Trophoblast cell (in vitro differentiated cells and primary cell): ENCODE results near the gene IRAK3.
A peak's percentile ranks its signal among the peaks of the same experiment; 100 is the strongest.

Experiments used
- DNase-seq, 2 donors: peaks; one replicate each; pipeline ENCODE4 v3.0.0-alpha.2; 2016
- H2AFZ ChIP-seq: 2 replicates; pipeline ENCODE4 v1.6.1; 2013; ENCODE audit warnings: low read length, moderate library complexity, mild to moderate bottlenecking; ENCODE audit not compliant: insufficient read depth, poor library complexity
- H2AK5ac ChIP-seq: 2 replicates; pipeline ENCODE4 v1.6.1; 2013; ENCODE audit warnings: mild to moderate bottlenecking, low read length
- H2BK120ac ChIP-seq: 2 replicates; pipeline ENCODE4 v1.6.1; 2013; ENCODE audit warnings: low read length, mild to moderate bottlenecking, moderate library complexity; ENCODE audit not compliant: insufficient read depth, poor library complexity
- H2BK12ac ChIP-seq: 2 replicates; pipeline ENCODE4 v1.6.1; 2013; ENCODE audit warnings: mild to moderate bottlenecking, low read length, moderate library complexity
- H2BK5ac ChIP-seq: 2 replicates; pipeline ENCODE4 v1.6.1; 2013; ENCODE audit warnings: low read length, low read depth, moderate library complexity, mild to moderate bottlenecking; ENCODE audit not compliant: poor library complexity
- H3K14ac ChIP-seq: 2 replicates; pipeline ENCODE4 v1.6.1; 2013; ENCODE audit warnings: mild to moderate bottlenecking, low read length
- H3K18ac ChIP-seq: 2 replicates; pipeline ENCODE4 v1.6.1; 2013; ENCODE audit warnings: mild to moderate bottlenecking, low read length
- H3K23ac ChIP-seq: 2 replicates; pipeline ENCODE4 v1.6.1; 2013; ENCODE audit warnings: low read length
- H3K27ac ChIP-seq: 2 replicates; pipeline ENCODE4 v1.5.1; 2013; ENCODE audit warnings: low read depth, mild to moderate bottlenecking, inconsistent platforms, low read length, moderate library complexity
- H3K27me3 ChIP-seq: 2 replicates; pipeline ENCODE4 v1.6.1; 2013; ENCODE audit warnings: inconsistent platforms, mild to moderate bottlenecking, low read length, moderate library complexity; ENCODE audit not compliant: insufficient read depth
- H3K36me3 ChIP-seq, 2 experiments: 1 replicate in 1 of 2; 2 replicates in 1 of 2; pipeline ENCODE4 v1.6.1; 2013; ENCODE audit warnings: low read length in 2 of 2, mild to moderate bottlenecking in 2 of 2, moderate library complexity in 1 of 2; ENCODE audit not compliant: insufficient read depth in 2 of 2, control insufficient read depth in 1 of 2
- H3K4ac ChIP-seq: 2 replicates; pipeline ENCODE4 v1.6.1; 2013; ENCODE audit warnings: low read depth, mild to moderate bottlenecking, low read length, moderate library complexity
- H3K4me1 ChIP-seq, 2 experiments: 1 replicate in 1 of 2; 2 replicates in 1 of 2; pipeline ENCODE4 v1.6.1; 2013; ENCODE audit warnings: low read length in 2 of 2, mild to moderate bottlenecking in 2 of 2, moderate library complexity in 1 of 2; ENCODE audit not compliant: insufficient read depth in 2 of 2, control insufficient read depth in 1 of 2
- H3K4me2 ChIP-seq: 2 replicates; pipeline ENCODE4 v1.6.1; 2013; ENCODE audit warnings: inconsistent platforms, mild to moderate bottlenecking, low read length, moderate library complexity
- H3K4me3 ChIP-seq: 2 replicates; pipeline ENCODE4 v1.5.1; 2013; ENCODE audit warnings: mild to moderate bottlenecking, low read depth, low read length, inconsistent platforms
- H3K79me1 ChIP-seq: one replicate; pipeline ENCODE4 v1.6.1; 2013; ENCODE audit warnings: low read length
- H3K79me2 ChIP-seq: 2 replicates; pipeline ENCODE4 v1.6.1; 2013; ENCODE audit warnings: low read length, mild to moderate bottlenecking; ENCODE audit not compliant: control insufficient read depth, insufficient read depth, poor library complexity
- H3K9ac ChIP-seq: 2 replicates; pipeline ENCODE4 v1.6.1; 2013; ENCODE audit warnings: mild to moderate bottlenecking, low read length
- H3K9me3 ChIP-seq: 2 replicates; pipeline ENCODE4 v1.6.1; 2013; ENCODE audit warnings: low read depth, mild to moderate bottlenecking, control low read depth, inconsistent platforms, low read length; ENCODE audit not compliant: insufficient read depth
- H4K12ac ChIP-seq: 2 replicates; pipeline ENCODE4 v1.6.1; 2013; ENCODE audit warnings: low read depth, mild to moderate bottlenecking, low read length, moderate library complexity
- H4K8ac ChIP-seq: 2 replicates; pipeline ENCODE4 v1.6.1; 2013; ENCODE audit warnings: low read depth, mild to moderate bottlenecking, low read length, moderate library complexity
- H4K91ac ChIP-seq: one replicate; pipeline ENCODE4 v1.6.1; 2013; ENCODE audit warnings: low read depth, mild to moderate bottlenecking, low read length, moderate library complexity
- WGBS: extraction: QIAGEN DNeasy Blood & Tissue Kit; methylation state at CpG from one replicate; pipeline ENCODE4 v1.1.7; 2013; ENCODE audit warnings: missing lambda C conversion rate; ENCODE audit not compliant: insufficient read length, insufficient coverage; ENCODE audit errors: extremely low coverage; 5-methylcytosine and 5-hydroxymethylcytosine counted together

Gene IRAK3

DNA sequence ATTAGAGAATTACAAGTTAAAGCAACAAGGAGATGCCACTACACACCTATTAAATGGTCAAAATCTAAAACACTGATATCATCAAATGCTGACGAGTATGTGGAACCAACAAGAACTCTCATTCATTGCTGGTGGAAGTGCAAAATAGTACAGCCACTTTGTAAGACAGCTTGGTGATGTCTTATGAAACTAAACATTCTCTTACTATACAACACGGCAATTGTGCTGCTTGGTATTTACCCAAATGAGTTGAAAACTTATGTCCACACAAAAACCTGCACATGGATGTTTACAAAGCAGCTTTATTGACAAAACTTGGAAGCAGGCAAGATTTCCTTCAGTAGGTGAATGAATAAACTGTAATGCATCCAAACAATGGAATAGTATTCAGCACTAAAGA is 22.5 kb upstream of the IRAK3 start:
- no CpG with 5 or more reads among the region's 2 CpGs for WGBS
- Histone ChIP-seq H2AFZ (no peak overlapping the region), H4K12ac (no peak overlapping the region), H3K23ac (no peak overlapping the region), H3K36me3 (peaks cover 0 to 4% of the 10 kb centered on the region in 2 experiments), H2BK120ac (no peak overlapping the region), H4K91ac (no peak overlapping the region), H3K4me3 (no peak overlapping the region), H3K9me3 (no peaks in the 10 kb centered on the region), H3K18ac (no peak overlapping the region), H2BK5ac (no peak overlapping the region), H3K14ac (no peak overlapping the region), H3K4me1 (no peaks in the 10 kb centered on the region), H3K79me1 (peaks cover 7% of the 10 kb centered on the region), H2AK5ac (no peak overlapping the region), H3K4me2 (no peak overlapping the region), H3K27ac (no peak overlapping the region), H3K79me2 (peaks cover 2% of the 10 kb centered on the region), H4K8ac (no peak overlapping the region), H3K9ac (no peak overlapping the region), H2BK12ac (no peak overlapping the region), H3K27me3 (no peaks in the 10 kb centered on the region), H3K4ac (no peak overlapping the region)
- no peak for DNase-seq

DNA sequence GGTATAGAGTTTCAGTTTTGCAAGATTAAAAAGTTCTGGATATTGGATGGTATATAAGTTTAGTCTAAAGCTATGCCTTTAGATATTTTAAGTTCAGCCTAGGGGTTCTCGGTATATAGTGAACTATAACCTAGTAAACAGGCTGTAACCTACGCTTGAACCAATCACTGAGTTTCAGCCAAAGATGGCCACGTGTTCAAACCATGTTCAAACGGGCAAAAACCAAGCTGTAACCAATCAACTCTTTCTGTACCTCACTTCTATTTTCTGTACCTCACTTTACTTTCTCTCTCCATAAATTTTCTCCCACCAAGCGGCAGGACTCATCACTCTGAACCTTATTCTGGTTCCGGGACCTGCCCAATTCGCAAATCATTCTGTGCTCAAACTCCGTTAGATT is 20.6 kb upstream of the IRAK3 start:
- peaks cover 7% of the 10 kb centered on the region for H3K79me1 ChIP-seq
- no peak overlapping the region for H2BK12ac ChIP-seq
- H3K27ac ChIP-seq, result no peak overlapping the region
- H4K12ac ChIP-seq, result no peak overlapping the region
- no peak overlapping the region for H2AK5ac ChIP-seq
- no peak overlapping the region for H3K14ac ChIP-seq
- H3K9ac ChIP-seq, result no peak overlapping the region
- no peak overlapping the region for H4K8ac ChIP-seq
- H3K4me3 ChIP-seq, result no peak overlapping the region
- H3K4me2 ChIP-seq, result peak overlapping the region; percentile 29
- no peaks in the 10 kb centered on the region for H3K9me3 ChIP-seq
- no peak overlapping the region for H4K91ac ChIP-seq
- no peak overlapping the region for H3K18ac ChIP-seq
- H3K36me3 ChIP-seq, result peaks cover 0 to 4% of the 10 kb centered on the region in 2 experiments
- no peaks in the 10 kb centered on the region for H3K4me1 ChIP-seq
- H2AFZ ChIP-seq, result no peak overlapping the region
- H3K4ac ChIP-seq, result no peak overlapping the region
- peaks cover 2% of the 10 kb centered on the region for H3K79me2 ChIP-seq
- DNase-seq, result no peak
- no peak overlapping the region for H2BK120ac ChIP-seq
- no peaks in the 10 kb centered on the region for H3K27me3 ChIP-seq
- no CpG with 5 or more reads among the region's 8 CpGs for WGBS
- H3K23ac ChIP-seq, result no peak overlapping the region
- no peak overlapping the region for H2BK5ac ChIP-seq

DNA sequence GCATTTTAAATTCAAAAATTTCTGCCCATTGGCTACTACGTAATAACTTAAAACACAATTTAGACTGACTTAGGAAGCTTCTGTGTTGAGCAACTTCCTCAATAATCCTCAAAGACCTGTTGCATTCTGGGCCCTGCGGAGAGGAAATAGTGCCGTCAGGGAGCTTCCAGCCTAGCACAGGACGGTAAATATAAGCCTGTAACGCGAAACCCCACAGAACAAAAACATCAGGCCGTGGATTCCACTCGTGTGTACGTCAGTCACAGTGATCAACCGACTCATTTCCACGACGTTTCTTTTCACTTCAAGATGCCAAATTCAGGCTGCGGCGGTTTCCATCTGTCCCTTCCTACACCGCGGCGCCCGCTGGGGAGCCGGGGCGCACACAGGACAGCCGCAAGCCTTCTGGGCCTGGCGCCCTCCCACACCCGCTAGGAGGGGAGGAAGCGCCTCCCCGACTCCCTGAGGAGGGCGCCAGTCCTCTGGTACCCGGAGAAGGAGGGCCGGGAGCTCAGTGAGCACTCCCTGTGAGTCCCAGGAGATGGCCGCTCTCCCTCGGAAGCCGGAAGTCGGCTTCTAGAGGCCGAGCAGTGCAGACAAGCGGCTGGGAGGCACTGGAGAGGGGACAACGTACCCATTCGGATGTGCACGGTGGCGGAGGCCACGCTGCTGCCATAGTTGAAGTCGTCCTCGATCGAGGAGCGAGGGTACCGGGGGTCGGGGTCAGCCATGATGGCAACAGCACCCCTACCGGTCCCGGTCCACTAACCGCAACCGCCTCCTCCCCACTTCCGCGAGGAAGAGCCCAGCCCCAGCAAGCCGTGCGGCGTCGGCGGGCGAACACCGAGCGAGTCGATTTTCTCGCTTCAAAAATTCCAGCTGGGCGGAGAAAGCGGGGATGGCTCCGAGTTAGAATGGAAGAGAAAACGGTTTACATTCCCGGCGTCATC is 19.5 kb upstream of the IRAK3 start, which contains the start of gene TMBIM4:
TSS of gene TMBIM4 (minus strand) at position 776 of the 950 bp plus-strand sequence. CDS start at position 731, 45 bp downstream.
- Histone ChIP-seq H3K18ac (peak within 1 kb of the TSS; percentile 93), H3K9ac (peak within 1 kb of the TSS; percentile 80), H4K8ac (peak within 1 kb of the TSS; percentile 94), H3K79me1 (peaks cover 7% of the 10 kb centered on the region), H3K4ac (peak within 1 kb of the TSS; percentile 57), H3K27ac (peak within 1 kb of the TSS; percentile 96), H3K23ac (no peak within 1 kb of the TSS), H2AFZ (peak within 1 kb of the TSS; percentile 92), H3K27me3 (no peaks in the 10 kb centered on the region), H3K4me2 (peak within 1 kb of the TSS; percentile 61), H3K14ac (peak within 1 kb of the TSS; percentile 81), H4K12ac (peak within 1 kb of the TSS; percentile 86), H3K4me1 (no peaks in the 10 kb centered on the region), H3K9me3 (peaks cover 3% of the 10 kb centered on the region), H3K4me3 (peak within 1 kb of the TSS; percentile 86), H2AK5ac (no peak within 1 kb of the TSS), H2BK12ac (no peak within 1 kb of the TSS), H4K91ac (peak within 1 kb of the TSS; percentile 87), H2BK5ac (peak within 1 kb of the TSS; percentile 81), H2BK120ac (peak within 1 kb of the TSS; percentile 76), H3K79me2 (peaks cover 2% of the 10 kb centered on the region), H3K36me3 (peaks cover 0 to 4% of the 10 kb centered on the region in 2 experiments)
- WGBS, result no CpG with 5 or more reads among the region's 67 CpGs
- peak; percentile 82 to 91 for DNase-seq

DNA sequence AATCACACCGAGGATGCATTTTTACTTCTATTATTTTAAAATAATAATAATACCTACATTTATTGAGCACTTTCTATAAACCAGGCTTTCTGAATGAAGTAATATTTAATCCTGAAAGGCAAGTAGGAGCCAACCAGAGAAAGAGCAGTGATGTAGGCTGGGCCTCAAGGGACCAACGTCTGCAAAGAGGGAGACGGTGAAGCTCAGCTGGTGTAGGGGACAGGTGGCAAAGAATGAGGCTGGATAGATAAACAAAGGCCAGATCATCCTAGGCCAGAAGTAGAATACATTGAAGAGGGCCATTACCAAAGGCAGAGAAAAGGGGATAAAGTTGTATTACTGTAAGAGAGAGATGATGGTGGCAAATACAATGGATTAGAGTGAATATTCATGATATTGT is 18.4 kb upstream of the IRAK3 start:
- H3K4me1 ChIP-seq, result no peaks in the 10 kb centered on the region
- peaks cover 5% of the 10 kb centered on the region for H3K9me3 ChIP-seq
- no peaks in the 10 kb centered on the region for H3K27me3 ChIP-seq
- H3K9ac ChIP-seq, result no peak overlapping the region
- H4K8ac ChIP-seq, result no peak overlapping the region
- no peak overlapping the region for H2BK120ac ChIP-seq
- peaks cover 2% of the 10 kb centered on the region for H3K79me2 ChIP-seq
- H3K14ac ChIP-seq, result no peak overlapping the region
- DNase-seq, result no peak
- no peak overlapping the region for H3K27ac ChIP-seq
- H4K12ac ChIP-seq, result no peak overlapping the region
- H3K36me3 ChIP-seq, result peaks cover 0 to 3% of the 10 kb centered on the region in 2 experiments
- H3K23ac ChIP-seq, result no peak overlapping the region
- 100% methylated on average over 1 of the region's 3 CpGs for WGBS
- H2BK12ac ChIP-seq, result no peak overlapping the region
- no peak overlapping the region for H3K4me2 ChIP-seq
- no peak overlapping the region for H3K18ac ChIP-seq
- no peak overlapping the region for H2AK5ac ChIP-seq
- no peak overlapping the region for H3K4ac ChIP-seq
- peaks cover 7% of the 10 kb centered on the region for H3K79me1 ChIP-seq
- H2BK5ac ChIP-seq, result no peak overlapping the region
- H3K4me3 ChIP-seq, result no peak overlapping the region
- no peak overlapping the region for H2AFZ ChIP-seq
- H4K91ac ChIP-seq, result no peak overlapping the region
